Activated CD4-positive, alpha-beta T cell treated with anti-CD3 and anti-CD28 coated beads, Interleukin-2, Interleukin-6, amounts not matched to agents 100 ng/mL and 50 ng/mL, durations not matched to agents 16 hours and 8 hours (primary cell): Measurements from ENCODE around the gene FAM222A.

Experiments
- DNase-seq: peaks from one replicate; pipeline ENCODE4 v3.0.0-alpha.2; 2020

The FAM222A gene

DNA sequence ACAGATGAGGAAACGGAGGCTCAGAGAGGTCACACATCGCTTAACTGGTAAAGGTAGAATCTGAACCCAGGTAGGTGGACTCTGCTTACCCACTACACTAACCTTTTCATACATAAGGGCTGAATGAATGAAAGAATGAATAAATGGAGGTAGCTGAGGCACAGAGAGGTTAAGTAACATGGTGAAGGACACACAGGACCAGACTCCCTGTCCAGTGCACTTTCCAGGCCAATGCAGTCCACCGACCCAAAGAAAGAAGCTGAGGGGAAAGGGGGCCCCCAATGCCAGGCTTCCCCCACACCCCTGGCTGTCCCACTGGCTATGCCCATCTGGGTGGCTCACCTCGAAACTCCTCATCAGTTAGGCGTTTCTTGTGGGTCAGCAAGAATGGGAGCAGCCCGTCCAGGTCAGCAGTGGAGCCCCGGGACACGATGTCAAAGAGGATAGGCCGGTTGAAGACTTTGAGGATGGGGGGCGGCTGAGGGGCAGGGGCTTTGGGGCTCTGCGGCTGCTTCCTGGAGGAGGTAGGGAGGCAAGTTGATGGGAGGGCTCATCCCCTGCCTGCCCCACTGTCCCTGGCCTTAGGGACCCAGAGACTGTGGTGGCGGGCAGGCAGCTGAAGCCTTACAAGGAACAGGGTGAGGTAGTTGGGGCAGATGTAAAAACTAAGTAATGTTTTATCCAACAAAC lies 94.5 kb downstream of the FAM222A start:
- DNase-seq, result no peak

DNA sequence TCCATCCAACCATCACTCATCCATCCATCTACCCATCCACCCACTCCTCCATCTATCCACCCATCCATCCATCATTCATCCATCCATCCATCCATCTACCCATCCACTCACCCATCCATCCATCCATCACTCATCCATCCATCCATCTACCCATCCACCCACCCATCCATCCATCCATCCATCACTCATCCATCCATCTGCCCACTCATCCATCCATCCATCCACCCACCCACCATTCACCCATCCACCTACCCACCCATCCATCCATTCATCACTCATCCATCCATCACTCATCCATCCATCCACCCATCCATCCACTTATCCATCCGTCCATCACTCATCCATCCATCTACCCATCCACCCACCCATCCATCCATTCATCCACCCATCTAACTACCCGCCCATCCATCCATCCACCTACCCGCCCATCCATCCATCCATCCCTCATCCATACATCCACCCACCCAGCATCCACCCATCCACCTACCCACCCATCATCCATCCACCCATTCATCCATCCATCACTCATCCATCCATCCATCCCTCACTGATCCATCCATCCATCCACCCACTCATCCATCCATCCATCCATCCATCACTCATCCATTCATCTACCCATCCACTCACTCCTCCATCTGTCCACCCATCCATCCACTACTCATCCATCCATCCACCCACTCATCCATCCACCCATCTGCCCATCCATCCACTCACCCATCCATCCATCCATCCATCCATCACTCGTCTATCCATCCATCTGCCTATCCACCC lies 95.4 kb downstream of the FAM222A start:
- no peak for DNase-seq

DNA sequence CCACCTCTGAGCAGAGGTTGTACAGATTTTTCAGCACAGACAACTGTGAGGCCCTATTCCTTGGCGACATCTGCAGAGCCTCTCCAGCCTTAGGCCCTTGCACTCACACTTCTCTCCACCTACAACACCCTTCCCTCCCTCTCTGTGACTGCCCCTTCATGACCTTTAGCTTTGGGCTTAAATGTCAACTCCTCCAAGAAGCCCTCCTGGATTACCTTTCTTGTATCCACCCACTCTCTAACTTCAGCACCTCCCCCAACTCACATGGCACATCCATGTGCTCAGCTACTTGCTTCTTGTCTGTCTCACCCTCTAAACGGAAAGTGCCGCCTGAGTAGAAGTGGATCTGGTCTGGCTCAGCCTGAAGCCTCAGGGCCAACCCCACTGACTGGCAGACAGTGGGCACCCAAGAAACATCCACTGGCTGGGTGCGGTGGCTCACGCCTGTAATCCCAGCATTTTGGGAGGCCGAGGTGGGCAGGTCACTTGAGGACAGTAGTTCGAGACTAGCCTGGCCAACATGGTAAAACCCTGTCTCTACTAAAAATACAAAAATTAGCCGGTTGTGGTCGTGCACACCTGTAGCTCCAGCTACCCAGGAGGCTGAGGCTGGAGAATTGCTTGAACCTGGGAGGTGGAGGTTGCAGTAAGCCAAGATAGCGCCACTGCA lies 97.5 kb downstream of the FAM222A start:
- no peak for DNase-seq

DNA sequence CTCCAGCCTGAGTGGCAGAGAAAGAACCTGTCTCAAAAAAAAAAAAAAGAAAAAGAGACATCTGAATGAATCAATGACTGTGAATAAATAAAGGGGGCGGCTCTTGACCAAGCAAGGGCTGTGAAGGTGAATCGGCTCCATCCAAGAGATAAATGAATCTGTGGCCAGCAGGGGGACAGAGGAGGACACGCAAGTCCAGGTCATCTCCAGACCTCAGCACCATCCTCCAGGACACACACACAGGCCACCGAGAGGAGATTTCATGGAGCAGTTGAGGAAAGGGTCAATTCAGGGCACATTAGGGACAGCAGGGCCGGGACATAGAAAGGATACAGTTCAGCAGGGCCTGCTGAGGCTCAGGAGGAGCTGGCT lies 98.0 kb downstream of the FAM222A start:
- no peak for DNase-seq

DNA sequence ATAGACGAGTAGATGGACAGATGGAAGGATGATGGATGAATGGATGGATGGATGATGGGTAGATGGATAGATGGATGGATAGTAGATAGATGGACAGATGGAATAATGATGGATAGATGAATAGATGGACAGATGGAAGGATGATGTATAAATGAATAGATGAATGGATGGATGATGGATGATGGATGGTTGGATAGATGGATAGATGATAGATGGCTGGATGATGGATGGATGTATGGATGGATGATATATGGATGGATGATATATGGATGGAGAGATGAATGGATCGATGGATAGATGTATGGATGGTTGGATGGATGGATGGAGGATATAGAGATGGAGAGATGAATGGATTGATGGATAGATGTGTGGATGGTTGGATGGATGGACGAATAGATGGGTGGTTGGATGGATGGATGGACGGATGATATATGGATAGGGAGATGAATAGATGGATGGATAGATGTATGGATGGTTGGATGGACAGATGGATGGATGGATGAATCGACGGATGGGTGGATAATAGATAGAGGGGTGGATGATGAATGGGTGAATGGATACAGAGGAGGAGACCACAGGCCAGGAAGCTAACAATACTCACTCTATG lies 100.3 kb downstream of the FAM222A start:
- DNase-seq, result no peak

DNA sequence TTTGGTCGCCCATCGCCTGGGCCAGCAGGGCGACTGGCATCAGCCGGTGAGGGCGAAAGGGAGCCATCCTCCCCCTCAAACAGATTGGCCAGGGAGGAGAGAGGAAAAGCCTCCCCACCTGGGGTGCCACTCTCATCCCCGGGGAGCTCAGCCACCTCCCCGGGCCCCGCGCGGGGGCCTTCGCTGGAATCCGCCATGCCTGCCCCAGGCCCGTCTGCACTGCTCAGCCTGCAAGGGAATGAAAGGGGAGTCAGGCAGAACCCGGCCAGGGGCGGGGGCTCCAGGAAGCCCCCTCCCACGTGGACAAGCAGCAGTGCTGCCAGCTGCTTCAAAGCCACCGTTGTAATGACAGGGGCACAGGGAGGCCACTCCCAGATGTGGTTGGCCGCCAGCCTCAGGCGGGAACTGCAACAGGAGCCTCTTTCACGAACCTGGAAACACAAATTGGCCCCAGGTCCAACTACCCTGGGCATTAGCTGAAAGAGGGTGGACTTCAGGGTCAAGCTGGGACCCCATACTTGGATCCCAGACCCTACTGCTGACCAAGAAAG lies 101.0 kb downstream of the FAM222A start:
- DNase-seq, result no peak

DNA sequence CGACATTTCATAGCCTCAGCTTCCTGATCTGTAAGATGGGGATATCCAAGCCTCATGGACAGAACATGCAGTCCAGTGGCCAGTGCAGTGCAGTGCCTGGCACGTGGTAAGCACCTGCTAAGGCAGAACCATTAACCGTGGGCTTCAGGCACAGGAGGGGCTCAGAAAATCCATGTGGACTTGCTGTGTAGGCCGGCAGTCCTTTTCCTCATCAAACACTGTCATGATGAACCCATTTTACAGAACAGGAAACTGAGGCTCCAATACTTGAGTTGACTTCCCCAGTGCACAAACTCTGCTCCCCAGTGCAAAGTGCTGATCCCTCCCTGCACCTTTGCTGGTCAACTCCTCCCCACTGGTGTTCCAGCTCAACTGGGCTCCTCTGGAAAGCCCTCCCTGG lies 101.6 kb downstream of the FAM222A start:
- no peak for DNase-seq

DNA sequence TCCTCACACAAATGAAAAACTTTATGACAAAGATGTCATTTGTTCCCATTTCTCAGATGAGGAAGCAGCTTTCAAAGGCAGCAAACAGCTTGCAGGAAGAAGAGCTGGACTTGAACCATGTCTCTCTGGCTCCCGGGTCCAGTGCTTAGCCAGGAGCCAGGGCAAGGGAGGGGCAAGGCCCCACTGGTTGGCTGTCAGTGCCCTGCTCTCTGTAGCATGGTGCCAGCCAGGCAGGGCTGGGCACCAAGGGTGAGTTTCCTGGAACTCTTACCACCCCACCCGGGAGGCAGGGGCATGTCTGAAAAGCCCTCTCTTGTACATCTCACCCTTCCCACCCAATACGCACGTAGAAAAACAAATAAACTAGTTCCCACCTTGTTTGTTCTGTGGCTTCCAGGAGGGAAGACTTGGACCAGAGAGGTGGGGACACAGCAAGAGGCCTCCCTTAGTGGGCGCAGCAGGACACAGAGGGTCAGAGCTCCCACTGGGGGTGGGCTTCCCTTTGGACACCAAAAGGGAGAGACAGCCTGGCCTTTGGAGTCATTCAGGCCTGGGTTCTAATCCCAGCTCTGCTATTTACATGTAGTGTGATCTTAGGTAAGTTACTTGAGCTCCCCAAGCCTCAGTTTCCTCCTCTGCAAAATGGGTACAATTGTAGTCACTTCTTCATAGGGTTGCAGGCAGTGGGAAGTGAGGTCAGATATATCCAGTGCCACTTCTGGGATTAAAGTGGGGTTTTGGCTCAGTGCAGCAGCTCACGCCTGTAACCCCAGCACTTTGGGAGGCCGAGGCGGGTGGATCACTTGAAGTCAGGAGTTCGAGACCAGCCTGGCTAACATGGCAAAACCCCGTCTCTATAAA lies 102.4 kb downstream of the FAM222A start:
- DNase-seq, result no peak

DNA sequence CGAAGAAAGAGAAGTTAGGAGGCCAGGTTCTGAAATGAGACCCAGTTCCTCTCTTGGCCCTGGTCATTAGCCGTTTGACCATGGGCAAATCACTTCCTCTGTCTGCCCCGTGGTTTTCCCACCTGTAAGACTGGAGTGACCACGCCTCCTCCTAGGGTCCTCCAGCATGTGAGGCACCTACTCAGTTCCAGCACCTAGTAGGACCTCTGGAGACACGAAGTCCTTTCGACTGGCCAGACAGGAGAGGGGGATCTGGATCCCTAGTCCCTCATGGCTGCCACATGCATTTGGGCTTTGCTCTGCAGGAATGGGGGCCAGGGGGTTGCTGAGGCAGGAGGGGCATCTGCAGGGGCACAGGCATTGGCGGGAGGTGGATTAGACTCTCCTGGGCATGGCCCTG lies 103.2 kb downstream of the FAM222A start:
- DNase-seq, result no peak

DNA sequence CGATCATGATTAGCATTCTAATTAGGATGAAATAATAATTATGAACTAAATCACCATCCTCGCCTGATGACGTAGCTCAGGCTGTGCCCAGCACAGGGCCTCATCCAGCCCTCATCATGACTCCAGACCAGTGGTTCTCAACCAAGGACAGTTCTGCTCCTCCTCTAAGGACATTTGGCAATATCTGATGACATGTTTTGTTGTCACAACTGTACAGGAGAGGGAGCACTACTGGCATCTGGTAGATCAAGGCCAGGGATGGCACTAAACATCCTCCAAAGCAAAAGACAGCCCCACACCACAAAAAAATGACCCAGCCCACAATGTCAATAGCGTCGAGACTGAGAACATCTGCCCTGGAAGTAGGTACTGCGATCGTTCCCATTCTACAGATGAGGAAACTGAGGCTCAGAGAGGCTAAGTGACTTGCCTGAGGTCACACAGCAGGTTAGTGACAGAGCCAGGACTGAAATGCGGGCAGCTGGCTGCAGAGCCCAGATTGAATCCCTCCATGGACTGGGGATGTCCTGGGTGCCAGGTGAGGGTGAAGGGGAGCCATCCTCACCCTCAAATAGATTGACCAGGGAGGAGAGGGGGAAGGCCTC lies 104.1 kb downstream of the FAM222A start:
- no peak for DNase-seq

DNA sequence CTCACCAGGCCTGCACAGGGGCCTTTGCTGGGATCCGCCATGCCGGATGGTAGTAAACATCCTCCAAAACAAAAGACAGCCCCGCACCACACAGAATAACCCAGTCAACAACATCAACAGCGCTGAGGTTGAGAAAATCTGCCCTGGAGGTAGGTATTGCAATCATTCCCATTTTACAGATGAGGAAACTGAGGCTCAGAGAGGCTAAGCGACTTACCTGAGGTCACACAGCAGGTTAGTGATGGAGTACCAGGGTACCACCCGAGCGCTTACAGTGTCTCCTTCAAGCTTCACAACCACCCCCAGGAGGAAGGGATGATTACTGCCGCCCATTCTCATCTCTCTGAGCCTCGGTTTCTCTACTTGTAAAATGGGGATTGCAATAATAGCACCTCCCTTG lies 104.6 kb downstream of the FAM222A start:
- DNase-seq, result no peak

DNA sequence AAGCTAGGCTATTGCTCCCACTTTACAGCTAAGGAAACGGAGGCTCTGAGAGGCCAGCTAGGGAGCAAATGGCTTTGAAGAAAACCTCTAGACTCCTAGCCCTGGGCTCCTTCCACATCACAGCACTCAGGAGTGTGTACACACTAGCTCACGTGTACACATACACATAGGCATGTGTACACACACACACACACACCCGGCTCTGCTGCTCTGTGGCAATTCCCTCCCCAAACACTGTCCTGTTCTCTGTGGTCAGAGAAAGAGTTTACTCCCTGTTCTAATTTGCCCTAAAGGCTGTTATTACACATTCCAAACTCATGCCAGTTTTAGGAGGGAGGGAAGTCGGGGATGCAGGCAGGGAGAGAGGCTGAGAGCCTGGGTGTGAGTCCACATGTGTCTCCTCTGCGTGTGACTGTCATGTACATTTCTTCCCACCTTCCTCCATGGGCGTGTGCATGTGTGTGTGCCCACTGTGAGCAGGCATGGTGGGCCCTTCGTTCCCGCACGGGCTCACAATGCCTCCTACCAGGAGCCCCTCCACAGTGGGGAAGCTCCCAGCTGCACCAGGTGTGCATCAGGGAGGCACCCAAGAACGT lies 105.4 kb downstream of the FAM222A start:
- DNase-seq, result no peak
